Activated CD8-positive, alpha-beta memory T cell treated with anti-CD3 and anti-CD28 coated beads for 4 hours (primary cell): ENCODE results near the gene DLK1.

ENCODE experiments used
- DNase-seq, 2 donors: peaks; one replicate each; pipeline ENCODE4 v3.0.0-alpha.2; 2020; ENCODE audit warnings: low read depth in 2 of 2

The DLK1 gene

GRCh38 chr14:100693877-100694578 is 32.7 kb upstream of the DLK1 start:
- no peak for DNase-seq

GRCh38 chr14:100694579-100695422 is 31.9 kb upstream of the DLK1 start:
- no peak for DNase-seq

GRCh38 chr14:100695423-100695738 is 31.3 kb upstream of the DLK1 start:
- no peak for DNase-seq

GRCh38 chr14:100696008-100696407 is 30.7 kb upstream of the DLK1 start:
- no peak for DNase-seq

- no peak for DNase-seq
These were observed 30.1 kb upstream of the DLK1 start for GRCh38 chr14:100696590-100696989.

GRCh38 chr14:100698066-100698465 is 28.6 kb upstream of the DLK1 start:
- DNase-seq = no peak

- DNase-seq = no peak
These were observed 27.8 kb upstream of the DLK1 start for GRCh38 chr14:100698666-100699448.

- DNase-seq = no peak
These were observed 25.4 kb upstream of the DLK1 start for GRCh38 chr14:100701314-100701713.

- DNase-seq = no peak
These were observed 24.1 kb upstream of the DLK1 start for GRCh38 chr14:100702590-100702989.

- no peak for DNase-seq
These were observed 23.1 kb upstream of the DLK1 start for GRCh38 chr14:100703386-100704220.

GRCh38 chr14:100706200-100706599 is 20.5 kb upstream of the DLK1 start:
- no peak for DNase-seq

GRCh38 chr14:100706860-100707259 is 19.8 kb upstream of the DLK1 start:
- DNase-seq = no peak

GRCh38 chr14:100708425-100709288 is 18.0 kb upstream of the DLK1 start:
- no peak for DNase-seq

- DNase-seq = no peak
These were observed 17.1 kb upstream of the DLK1 start for GRCh38 chr14:100709289-100710284.

GRCh38 chr14:100710391-100710790 is 16.3 kb upstream of the DLK1 start:
- no peak for DNase-seq

- no peak for DNase-seq
These were observed 15.7 kb upstream of the DLK1 start for GRCh38 chr14:100710826-100711462.

GRCh38 chr14:100711493-100711892 is 15.2 kb upstream of the DLK1 start:
- DNase-seq = no peak

- DNase-seq = no peak
These were observed 14.2 kb upstream of the DLK1 start for GRCh38 chr14:100712490-100712889.

GRCh38 chr14:100713705-100714104 is 13.0 kb upstream of the DLK1 start:
- no peak for DNase-seq
